CD8-positive, alpha-beta memory T cell (primary cell): ENCODE measurements around the gene IFNAR1. TPM values are rescaled to one million over a fixed set of nuclear protein-coding genes. Genes with fewer than 3 reads are reported as not detected.

ENCODE experiments used
- CTCF ChIA-PET: fragments of 350-600 bp; sonication (Branson Sonifier 250); formaldehyde crosslinking; loops from one replicate; lab custom pipeline; 2021; ENCODE audit warnings: antibody characterized with exemption; lab: Charles Lee
- POLR2A ChIA-PET: fragments of 350-600 bp; sonication (Branson Sonifier 250); formaldehyde crosslinking; loops from one replicate; lab custom pipeline; 2021; ENCODE audit warnings: antibody characterized with exemption; lab: Charles Lee
- DNase-seq, 5 donors: peaks; one replicate each; pipeline versions ENCODE4 v3.0.0 to v3.0.0-alpha.2; 2020 to 2022; ENCODE audit warnings: mixed read lengths in 1 of 5
- H3K27ac ChIP-seq: one replicate; pipeline ENCODE4 v1.7.0; 2013; ENCODE audit warnings: low read depth, mild to moderate bottlenecking, low read length, moderate library complexity
- H3K27me3 ChIP-seq: 2 replicates; pipeline ENCODE4 v1.7.0; 2013; ENCODE audit warnings: low read length, mild to moderate bottlenecking; ENCODE audit not compliant: insufficient read depth, poor library complexity, severe bottlenecking
- H3K36me3 ChIP-seq: 2 replicates; pipeline ENCODE4 v1.7.0; 2013; ENCODE audit warnings: mild to moderate bottlenecking, low read length, moderate library complexity; ENCODE audit not compliant: insufficient read depth
- H3K4me1 ChIP-seq: 2 replicates; pipeline ENCODE4 v1.7.0; 2013; ENCODE audit warnings: mild to moderate bottlenecking, low read length, moderate library complexity; ENCODE audit not compliant: insufficient read depth
- H3K4me3 ChIP-seq: 2 replicates; pipeline ENCODE4 v1.7.0; 2013; ENCODE audit warnings: mild to moderate bottlenecking, low read length
- H3K9me3 ChIP-seq: 2 replicates; pipeline ENCODE4 v1.7.0; 2013; ENCODE audit warnings: mild to moderate bottlenecking, low read length
- H3K27ac Mint-ChIP-seq, 8 donors: one replicate each; pipeline ENCODE4 v1.8.0; 2020 to 2021; ENCODE audit warnings: mixed read lengths in 8 of 8, mild to moderate bottlenecking in 6 of 8, inconsistent platforms in 3 of 8, moderate library complexity in 3 of 8
- H3K27me3 Mint-ChIP-seq, 2 donors: one replicate each; pipeline ENCODE4 v1.8.0; 2020 to 2021; ENCODE audit warnings: mixed read lengths in 2 of 2, mild to moderate bottlenecking in 1 of 2, moderate library complexity in 1 of 2
- H3K36me3 Mint-ChIP-seq, 3 donors: one replicate each; pipeline ENCODE4 v1.8.0; 2020 to 2021; ENCODE audit warnings: mixed read lengths in 3 of 3, inconsistent platforms in 1 of 3, mild to moderate bottlenecking in 1 of 3
- H3K4me1 Mint-ChIP-seq, 3 donors: one replicate each; pipeline ENCODE4 v1.8.0; 2020 to 2021; ENCODE audit warnings: mixed read lengths in 3 of 3, inconsistent platforms in 1 of 3, mild to moderate bottlenecking in 1 of 3
- H3K4me3 Mint-ChIP-seq, 7 donors: one replicate each; pipeline ENCODE4 v1.8.0; 2020 to 2021; ENCODE audit warnings: mixed read lengths in 7 of 7, mild to moderate bottlenecking in 6 of 7, moderate library complexity in 4 of 7, inconsistent platforms in 2 of 7
- H3K9me3 Mint-ChIP-seq, 5 donors: one replicate each; pipeline ENCODE4 v1.8.0; 2020 to 2022; ENCODE audit warnings: mixed read lengths in 5 of 5, mild to moderate bottlenecking in 3 of 5, moderate library complexity in 2 of 5, inconsistent platforms in 1 of 5
- polyA plus RNA-seq: library from polyadenylated mRNA; unstranded; fragments of 300-500 nt; fragmentation: Illumina TruSeq; gene quantifications from one replicate; pipeline ENCODE4 v1.2.3, GENCODE V29; 2021
- total RNA-seq, 2 experiments: library from RNA; stranded (reverse); gene quantifications; one replicate each; pipeline ENCODE4 v1.2.3, GENCODE V29; 2021

IFNAR1 gene
- total and polyA plus RNA-seq, 3 experiments from 2014 or later = 31.6 to 54.6 (median 34.1) TPM

DNA sequence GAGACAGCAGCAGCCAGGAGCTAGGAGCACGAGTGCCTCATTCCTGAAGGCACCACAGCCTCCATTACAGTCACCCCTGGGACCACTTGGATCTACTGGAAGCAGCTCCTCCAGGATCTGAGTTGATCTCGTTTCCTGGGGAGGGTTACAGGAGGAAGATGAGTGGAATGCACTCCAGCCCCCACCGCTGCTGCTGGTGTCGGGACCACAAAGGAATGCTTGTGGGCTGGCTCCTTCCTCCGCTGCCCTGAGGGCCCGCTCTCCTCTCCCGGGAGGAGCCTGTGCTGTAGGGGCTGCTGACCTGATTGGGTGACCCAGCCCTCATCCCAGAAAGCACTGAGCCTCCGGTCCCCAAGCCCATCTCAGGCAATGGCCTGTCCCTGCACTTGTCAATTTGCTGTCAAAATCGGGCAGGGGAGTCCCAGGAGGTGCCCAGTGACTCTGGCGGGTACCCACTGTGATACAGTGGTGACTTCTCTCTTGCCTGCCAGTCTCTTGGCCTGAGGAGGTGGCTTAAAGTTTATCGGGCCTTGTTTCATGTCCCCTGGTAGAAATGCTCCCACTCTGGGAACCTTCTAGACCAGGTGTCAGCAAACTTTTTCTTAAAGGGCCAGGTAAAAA lies 35.5 kb upstream of the IFNAR1 start:
- H3K27ac ChIP-seq = no peak overlapping the region
- no peak for DNase-seq
- no peaks in the 10 kb centered on the region for H3K9me3 ChIP-seq
- peak overlapping the region in 3 of 8 donors; percentile 7 to 66 (median 65) for H3K27ac Mint-ChIP-seq
- H3K27me3 ChIP-seq = no peaks in the 10 kb centered on the region
- H3K4me3 Mint-ChIP-seq = no peak overlapping the region
- peaks cover 16 to 88% (median 19%) of the 10 kb centered on the region in 3 donors for H3K36me3 Mint-ChIP-seq
- H3K27me3 Mint-ChIP-seq = no peaks in the 10 kb centered on the region
- no peaks in the 10 kb centered on the region for H3K9me3 Mint-ChIP-seq
- peaks cover 9 to 22% (median 19%) of the 10 kb centered on the region in 3 donors for H3K4me1 Mint-ChIP-seq
- peaks cover 23% of the 10 kb centered on the region for H3K4me1 ChIP-seq
- H3K36me3 ChIP-seq = peaks cover 24% of the 10 kb centered on the region
- H3K4me3 ChIP-seq = no peak overlapping the region
- POLR2A ChIA-PET = no interaction called here
- CTCF ChIA-PET = interaction anchor here (0.8 kb wide), 1 partner anchor 316 kb away, joined by 3 read pairs; no protein-coding TSS in a partner anchor

- peaks cover 14% of the 10 kb centered on the region for H3K36me3 ChIP-seq
- ChIA-PET POLR2A (no interaction called here), CTCF (no interaction called here)
- H3K36me3 Mint-ChIP-seq = peaks cover 14 to 85% (median 18%) of the 10 kb centered on the region in 3 donors
- no peaks in the 10 kb centered on the region for H3K27me3 Mint-ChIP-seq
- no peak overlapping the region for H3K27ac ChIP-seq
- no peaks in the 10 kb centered on the region for H3K27me3 ChIP-seq
- no peaks in the 10 kb centered on the region for H3K9me3 Mint-ChIP-seq
- no peak overlapping the region for H3K4me3 Mint-ChIP-seq
- no peak for DNase-seq
- H3K4me1 ChIP-seq = peaks cover 25% of the 10 kb centered on the region
- no peaks in the 10 kb centered on the region for H3K9me3 ChIP-seq
- H3K4me3 ChIP-seq = no peak overlapping the region
- peaks cover 11 to 24% (median 24%) of the 10 kb centered on the region in 3 donors for H3K4me1 Mint-ChIP-seq
- peak overlapping the region in 1 of 8 donors; percentile 79 for H3K27ac Mint-ChIP-seq
These were observed 34.3 kb upstream of the IFNAR1 start for GRCh38 chr21:33290441-33290840.

- H3K27ac ChIP-seq = no peak overlapping the region
- no peaks in the 10 kb centered on the region for H3K27me3 ChIP-seq
- H3K27me3 Mint-ChIP-seq = no peaks in the 10 kb centered on the region
- H3K9me3 Mint-ChIP-seq = no peaks in the 10 kb centered on the region
- H3K4me3 ChIP-seq = no peak overlapping the region
- CTCF ChIA-PET = no interaction called here
- H3K36me3 Mint-ChIP-seq = peaks cover 11 to 81% (median 15%) of the 10 kb centered on the region in 3 donors
- H3K4me3 Mint-ChIP-seq = no peak overlapping the region
- POLR2A ChIA-PET = no interaction called here
- peaks cover 25% of the 10 kb centered on the region for H3K4me1 ChIP-seq
- peaks cover 11 to 24% (median 24%) of the 10 kb centered on the region in 3 donors for H3K4me1 Mint-ChIP-seq
- no peaks in the 10 kb centered on the region for H3K9me3 ChIP-seq
- peaks cover 11% of the 10 kb centered on the region for H3K36me3 ChIP-seq
- DNase-seq = no peak
- H3K27ac Mint-ChIP-seq = peak overlapping the region in 4 of 8 donors; percentile 12 to 75 (median 50)
These were observed 33.1 kb upstream of the IFNAR1 start for GRCh38 chr21:33291686-33292085.

GRCh38 chr21:33292724-33293123 lies 32.0 kb upstream of the IFNAR1 start:
- Mint-ChIP-seq H3K4me3 (peak overlapping the region in 2 of 7 donors; percentile 5 to 65), H3K4me1 (peaks cover 15 to 24% (median 24%) of the 10 kb centered on the region in 3 donors), H3K9me3 (no peaks in the 10 kb centered on the region), H3K27me3 (no peaks in the 10 kb centered on the region), H3K36me3 (peaks cover 11 to 78% (median 18%) of the 10 kb centered on the region in 3 donors), H3K27ac (peak overlapping the region in 4 of 8 donors; percentile 11 to 85 (median 34))
- Histone ChIP-seq H3K4me3 (no peak overlapping the region), H3K27ac (no peak overlapping the region), H3K4me1 (peaks cover 25% of the 10 kb centered on the region), H3K9me3 (no peaks in the 10 kb centered on the region), H3K36me3 (peaks cover 11% of the 10 kb centered on the region), H3K27me3 (no peaks in the 10 kb centered on the region)
- CTCF ChIA-PET = no interaction called here
- POLR2A ChIA-PET = no interaction called here
- no peak for DNase-seq

DNA sequence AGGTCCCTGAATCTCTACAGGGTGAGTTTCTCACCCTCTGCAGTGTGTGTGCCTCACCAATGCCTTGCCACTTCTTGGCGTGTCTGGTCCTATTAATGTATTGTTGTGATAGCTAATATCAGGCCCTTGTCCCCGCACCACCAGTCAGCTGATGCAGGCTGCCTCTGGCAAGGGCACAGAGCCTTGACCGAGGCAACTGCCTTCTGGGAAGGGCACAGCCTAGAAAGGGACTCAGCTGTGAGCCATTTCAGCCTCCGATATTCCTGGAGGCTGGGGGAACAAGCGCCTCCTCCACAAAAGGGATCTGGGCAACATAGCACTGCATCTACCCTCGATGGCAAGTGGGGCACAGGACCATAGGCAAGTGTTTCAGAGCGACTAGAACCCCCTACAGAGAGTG lies 31.6 kb upstream of the IFNAR1 start:
- Mint-ChIP-seq H3K27ac (peak overlapping the region in 5 of 8 donors; percentile 33 to 90 (median 87)), H3K36me3 (peaks cover 11 to 76% (median 16%) of the 10 kb centered on the region in 3 donors), H3K4me3 (peak overlapping the region in 3 of 7 donors; percentile 53 to 77 (median 65)), H3K27me3 (no peaks in the 10 kb centered on the region), H3K4me1 (peaks cover 16 to 27% (median 24%) of the 10 kb centered on the region in 3 donors), H3K9me3 (no peaks in the 10 kb centered on the region)
- H3K4me1 ChIP-seq = peaks cover 25% of the 10 kb centered on the region
- no peaks in the 10 kb centered on the region for H3K9me3 ChIP-seq
- ChIA-PET POLR2A (interaction anchor here (0.9 kb wide), 1 partner anchor 92 kb away, joined by 3 read pairs; no protein-coding TSS in a partner anchor), CTCF (no interaction called here)
- no peaks in the 10 kb centered on the region for H3K27me3 ChIP-seq
- peaks cover 11% of the 10 kb centered on the region for H3K36me3 ChIP-seq
- no peak overlapping the region for H3K27ac ChIP-seq
- no peak overlapping the region for H3K4me3 ChIP-seq
- no peak for DNase-seq

DNA sequence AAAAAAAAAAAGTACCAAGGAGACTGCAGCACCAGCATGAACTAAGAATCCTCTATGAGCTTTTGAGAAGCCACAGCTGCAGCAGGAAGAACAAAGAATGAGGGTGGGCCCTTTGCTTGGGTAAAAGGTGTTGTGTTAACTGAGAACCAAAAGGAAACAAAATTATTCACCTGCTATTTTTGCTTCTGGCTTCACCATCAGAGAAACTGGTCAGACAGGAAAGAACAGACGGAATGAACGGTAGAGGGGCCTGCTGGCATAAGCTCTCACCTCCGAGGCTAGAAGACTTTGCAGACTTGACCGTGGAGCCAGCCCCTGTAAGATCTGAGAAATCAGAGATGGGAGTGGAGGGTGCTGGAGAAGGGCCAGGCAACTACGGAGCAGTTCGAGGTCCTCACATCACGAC lies 31.0 kb upstream of the IFNAR1 start:
- peak in 2 of 5 donors; percentile 38 to 48 for DNase-seq
- Histone ChIP-seq H3K27me3 (no peaks in the 10 kb centered on the region), H3K9me3 (no peaks in the 10 kb centered on the region), H3K4me1 (peaks cover 28% of the 10 kb centered on the region), H3K4me3 (no peak overlapping the region), H3K27ac (no peak overlapping the region), H3K36me3 (peaks cover 11% of the 10 kb centered on the region)
- no peaks in the 10 kb centered on the region for H3K27me3 Mint-ChIP-seq
- ChIA-PET POLR2A (interaction anchor here (0.6 to 0.9 kb wide), 2 partner anchors 15 to 91 kb away, joined by 3 read pairs; no protein-coding TSS in a partner anchor), CTCF (interaction anchor here (1.1 kb wide), 1 partner anchor 31 kb away, joined by 3 read pairs; the partner anchor contains the start of gene IFNAR1)
- H3K27ac Mint-ChIP-seq = peak overlapping the region; percentile 33 to 90 (median 86)
- H3K4me3 Mint-ChIP-seq = peak overlapping the region; percentile 35 to 80 (median 53)
- no peaks in the 10 kb centered on the region for H3K9me3 Mint-ChIP-seq
- H3K4me1 Mint-ChIP-seq = peaks cover 20 to 31% (median 27%) of the 10 kb centered on the region in 3 donors
- peaks cover 7 to 70% (median 15%) of the 10 kb centered on the region in 3 donors for H3K36me3 Mint-ChIP-seq

GRCh38 chr21:33296156-33296555 lies 28.6 kb upstream of the IFNAR1 start:
- Histone ChIP-seq H3K27me3 (no peaks in the 10 kb centered on the region), H3K36me3 (peaks cover 11% of the 10 kb centered on the region), H3K4me3 (no peak overlapping the region), H3K4me1 (peaks cover 51% of the 10 kb centered on the region), H3K27ac (no peak overlapping the region), H3K9me3 (no peaks in the 10 kb centered on the region)
- DNase-seq = no peak
- H3K27me3 Mint-ChIP-seq = no peaks in the 10 kb centered on the region
- CTCF ChIA-PET = no interaction called here
- peaks cover 36 to 51% (median 46%) of the 10 kb centered on the region in 3 donors for H3K4me1 Mint-ChIP-seq
- H3K4me3 Mint-ChIP-seq = no peak overlapping the region
- H3K9me3 Mint-ChIP-seq = no peaks in the 10 kb centered on the region
- POLR2A ChIA-PET = no interaction called here
- peak overlapping the region in 1 of 8 donors; percentile 73 for H3K27ac Mint-ChIP-seq
- H3K36me3 Mint-ChIP-seq = peaks cover 7 to 55% (median 12%) of the 10 kb centered on the region in 3 donors

DNA sequence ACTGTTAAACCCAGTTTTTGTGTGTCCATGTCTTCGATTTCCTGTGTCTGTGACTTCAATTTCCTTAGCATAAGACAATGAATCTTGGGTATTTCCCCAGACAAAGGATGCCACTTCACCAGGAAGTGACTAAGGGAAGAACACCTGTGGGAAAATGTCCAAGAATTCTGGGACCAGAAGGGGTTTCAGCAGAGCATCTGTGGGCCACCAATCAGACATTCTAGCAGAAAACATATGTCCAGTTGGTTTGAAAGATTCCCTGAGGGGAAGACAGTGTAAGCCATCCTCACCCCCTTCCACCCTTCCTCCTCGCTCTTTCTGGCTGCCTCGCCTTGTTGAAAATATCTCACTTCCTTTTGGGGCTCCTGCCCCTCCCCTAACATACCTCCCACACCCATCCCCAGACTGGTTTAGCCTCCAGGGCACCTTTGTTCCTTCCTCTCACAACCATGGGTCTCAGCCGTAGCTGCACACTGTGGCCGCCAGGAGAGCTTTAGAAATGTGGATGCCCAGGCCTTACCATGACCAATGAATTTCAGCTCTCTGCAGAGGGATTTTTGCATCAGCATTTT lies 25.5 kb upstream of the IFNAR1 start:
- Mint-ChIP-seq H3K27me3 (no peaks in the 10 kb centered on the region), H3K27ac (peak overlapping the region; percentile 7 to 64 (median 54))
- peak in 1 of 5 donors; percentile 44 for DNase-seq

More for the DNA sequence above, 25.5 kb upstream of the IFNAR1 start:
- peaks cover 0 to 26% (median 8%) of the 10 kb centered on the region in 3 donors for H3K36me3 Mint-ChIP-seq
- ChIA-PET POLR2A (no interaction called here), CTCF (interaction anchor here (1.1 to 1.2 kb wide), 2 partner anchors 26 to 62 kb away, joined by 3 to 4 read pairs; partner anchors contain the start of gene IFNAR1)
- H3K4me1 ChIP-seq = peaks cover 36% of the 10 kb centered on the region
- H3K4me1 Mint-ChIP-seq = peaks cover 34 to 37% (median 34%) of the 10 kb centered on the region in 3 donors
- H3K27me3 ChIP-seq = no peaks in the 10 kb centered on the region
- H3K4me3 ChIP-seq = peak overlapping the region; percentile 2
- no peaks in the 10 kb centered on the region for H3K9me3 Mint-ChIP-seq
- H3K36me3 ChIP-seq = no peaks in the 10 kb centered on the region
- no peak overlapping the region for H3K27ac ChIP-seq
- no peaks in the 10 kb centered on the region for H3K9me3 ChIP-seq
- H3K4me3 Mint-ChIP-seq = peak overlapping the region in 6 of 7 donors; percentile 5 to 61 (median 46)
